GM12892 (cell line): ENCODE data around the gene STXBP5L.

ENCODE experiments used
- POLR2A ChIP-seq: IDR thresholded peaks from 2 replicates; pipeline ENCODE4 v1.6.1; 2011; ENCODE audit warnings: low read depth, low read length, control low read depth
- POLR2AphosphoS5 ChIP-seq: IDR thresholded peaks from 2 replicates; pipeline ENCODE4 v1.6.1; 2011; ENCODE audit warnings: low read depth, low read length, control low read depth

DNA sequence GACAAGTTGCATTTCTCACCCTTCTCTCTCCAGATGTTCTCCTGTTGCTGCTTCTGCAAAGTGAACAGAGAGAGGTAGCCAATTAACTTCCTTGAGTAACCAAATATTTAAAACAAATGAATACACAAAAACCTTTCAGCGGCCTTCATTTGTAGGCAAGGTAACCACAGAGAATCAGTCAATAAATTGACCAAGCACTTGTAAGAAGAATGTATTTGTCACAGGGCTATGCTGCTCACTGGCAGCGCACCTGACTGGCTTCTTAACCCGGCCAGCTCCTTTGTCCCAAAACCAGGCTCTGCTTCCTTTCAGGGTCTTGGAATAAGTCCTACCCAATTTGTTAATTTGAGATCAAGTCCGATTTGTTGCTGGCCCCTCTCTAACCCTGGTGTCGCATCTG, 43.5 kb upstream of the STXBP5L start:
- no peak for TF ChIP-seq POLR2A
- no peak for TF ChIP-seq POLR2AphosphoS5
